ENCODE results near the gene RNF157. TPM values are rescaled to one million over a fixed set of nuclear protein-coding genes. Genes with fewer than 3 reads are reported as not detected.

Gene RNF157
- total RNA-seq, 1 experiment from 2014 or later, result 0.86 TPM

- ChIA-PET CTCF (interaction anchor here (1.3 kb wide), 1 partner anchor 9 kb away, joined by 7 read pairs; no protein-coding TSS in a partner anchor), RAD21 (ENCODE audit: low non-redundant PET in 1 of 2, low total read pairs in 2 of 2, uncharacterized antibody in 2 of 2, unreplicated experiment in 2 of 2) (no interaction called here), POLR2A (interaction anchor here (1.1 kb wide), 1 partner anchor 166 kb away, joined by 3 read pairs; the partner anchor contains the start of gene EXOC7)
- Histone ChIP-seq H3K36me3 (ENCODE audit: control insufficient read depth in 1 of 2, insufficient read depth in 2 of 2, low read length in 2 of 2) (peaks cover 3 to 21% of the 10 kb centered on the region in 2 experiments; a peak in 2 of 4 replicates), H3K9me2 (ENCODE audit: insufficient read depth) (no peaks in the 10 kb centered on the region), H3K4me3 (replicated peaks in 1 of 2; ENCODE audit: low read depth in 1 of 2, low read length in 2 of 2) (no peak overlapping the region), H3K4me1 (ENCODE audit: control insufficient read depth in 1 of 2, insufficient read depth in 2 of 2, low read length in 2 of 2) (peaks cover 6 to 16% of the 10 kb centered on the region in 2 experiments), H4K20me1 (ENCODE audit: insufficient read depth) (no peaks in the 10 kb centered on the region), H3K9me3 (ENCODE audit: control insufficient read depth in 1 of 2, insufficient read depth in 1 of 2, low read depth in 1 of 2, low read length in 2 of 2) (no peaks in the 10 kb centered on the region), H3K79me2 (ENCODE audit: insufficient read depth, low read length) (peaks cover 24% of the 10 kb centered on the region), H2AFZ (ENCODE audit: low read depth, low read length, poor library complexity, severe bottlenecking) (no peak overlapping the region), H3K27ac (ENCODE audit: low read depth, low read length) (no peak overlapping the region), H3K9ac (ENCODE audit: low read length) (no peak overlapping the region), H3K4me2 (ENCODE audit: low read length) (no peak overlapping the region), H3K27me3 (ENCODE audit: insufficient read depth, low read length) (no peaks in the 10 kb centered on the region)
- no peak for TF ChIP-seq POLR2AphosphoS5 (IDR thresholded peaks at IDR 0.05; ENCODE audit: low read depth, low read length)
- no peak for TF ChIP-seq ZNF274 (IDR thresholded peaks at IDR 0.05; ENCODE audit: low read depth, low read length)
- no peak for TF ChIP-seq CEBPB (IDR thresholded peaks at IDR 0.05; ENCODE audit: low read depth)
- no peak for TF ChIP-seq YY1 (IDR thresholded peaks at IDR 0.05; ENCODE audit: extremely low read depth, insufficient replicate concordance, low read depth, low read length)
- no peak for TF ChIP-seq TCF7L2 (IDR thresholded peaks at IDR 0.05; ENCODE audit: borderline replicate concordance, extremely low read depth, insufficient read depth, insufficient read length)
- TF ChIP-seq SP1 (IDR thresholded peaks at IDR 0.05; ENCODE audit: low read depth), result no peak
- TF ChIP-seq EZH2phosphoT487 (IDR thresholded peaks at IDR 0.05; ENCODE audit: borderline replicate concordance), result no peak
- TF ChIP-seq REST (IDR thresholded peaks at IDR 0.05; ENCODE audit: low read depth), result no peak
- no peak for TF ChIP-seq SIN3A (IDR thresholded peaks at IDR 0.05; ENCODE audit: low read depth)
- no peak for TF ChIP-seq JUND (IDR thresholded peaks at IDR 0.05)
- TF ChIP-seq, protein P1, sequence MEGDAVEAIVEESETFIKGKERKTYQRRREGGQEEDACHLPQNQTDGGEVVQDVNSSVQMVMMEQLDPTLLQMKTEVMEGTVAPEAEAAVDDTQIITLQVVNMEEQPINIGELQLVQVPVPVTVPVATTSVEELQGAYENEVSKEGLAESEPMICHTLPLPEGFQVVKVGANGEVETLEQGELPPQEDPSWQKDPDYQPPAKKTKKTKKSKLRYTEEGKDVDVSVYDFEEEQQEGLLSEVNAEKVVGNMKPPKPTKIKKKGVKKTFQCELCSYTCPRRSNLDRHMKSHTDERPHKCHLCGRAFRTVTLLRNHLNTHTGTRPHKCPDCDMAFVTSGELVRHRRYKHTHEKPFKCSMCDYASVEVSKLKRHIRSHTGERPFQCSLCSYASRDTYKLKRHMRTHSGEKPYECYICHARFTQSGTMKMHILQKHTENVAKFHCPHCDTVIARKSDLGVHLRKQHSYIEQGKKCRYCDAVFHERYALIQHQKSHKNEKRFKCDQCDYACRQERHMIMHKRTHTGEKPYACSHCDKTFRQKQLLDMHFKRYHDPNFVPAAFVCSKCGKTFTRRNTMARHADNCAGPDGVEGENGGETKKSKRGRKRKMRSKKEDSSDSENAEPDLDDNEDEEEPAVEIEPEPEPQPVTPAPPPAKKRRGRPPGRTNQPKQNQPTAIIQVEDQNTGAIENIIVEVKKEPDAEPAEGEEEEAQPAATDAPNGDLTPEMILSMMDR (IDR thresholded peaks at IDR 0.05 in 2 of 3, conservative IDR thresholded peaks at IDR 0.05 in 1 of 3; ENCODE audit: borderline replicate concordance in 1 of 3, insufficient read depth in 1 of 3, low read depth in 2 of 3, low read length in 2 of 3), result no peak
- DNase-seq (ENCODE audit: low read depth, low spot score) (no peak), ATAC-seq (no peak)
- intact Hi-C loops (cut with micrococcal nuclease), result no loop called here
- BruUV-seq (replicated peaks), result no TSS peak
These were observed 29.9 kb upstream of the RNF157 start for GRCh38 chr17:76270127-76270592.

Data from HCT116 (cell line).